ENCODE results near the gene USP25.

The USP25 gene

GRCh38 chr21:15809818-15810217 is 80.0 kb downstream of the USP25 start:
- no peaks in the 10 kb centered on the region for H3K79me2 ChIP-seq (ENCODE audit: control insufficient read depth, low read length)

GRCh38 chr21:15815285-15815684 is 85.5 kb downstream of the USP25 start:
- no peaks in the 10 kb centered on the region for H4K20me1 ChIP-seq (ENCODE audit: control insufficient read depth, insufficient read depth, low read depth, low read length)
- H3K27me3 ChIP-seq (ENCODE audit: control insufficient read depth, low read length): no peaks in the 10 kb centered on the region
- no peaks in the 10 kb centered on the region for H3K4me1 ChIP-seq (ENCODE audit: control insufficient read depth, low read length)
- no peak overlapping the region for H3K27ac ChIP-seq (ENCODE audit: low read depth, low read length)
- H3F3A ChIP-seq (ENCODE audit: control insufficient read depth, insufficient read depth): no peaks in the 10 kb centered on the region
- no peaks in the 10 kb centered on the region for H3K79me2 ChIP-seq (ENCODE audit: control insufficient read depth, low read length)
- H3K9me2 ChIP-seq (replicated peaks; ENCODE audit: control insufficient read depth, low read length): no peaks in the 10 kb centered on the region
- H3K4me3 ChIP-seq (ENCODE audit: low read length): no peak overlapping the region
- no peak for TF ChIP-seq EZH2phosphoT487 (IDR thresholded peaks at IDR 0.05; ENCODE audit: borderline replicate concordance, low read length)
- TF ChIP-seq, protein P1, sequence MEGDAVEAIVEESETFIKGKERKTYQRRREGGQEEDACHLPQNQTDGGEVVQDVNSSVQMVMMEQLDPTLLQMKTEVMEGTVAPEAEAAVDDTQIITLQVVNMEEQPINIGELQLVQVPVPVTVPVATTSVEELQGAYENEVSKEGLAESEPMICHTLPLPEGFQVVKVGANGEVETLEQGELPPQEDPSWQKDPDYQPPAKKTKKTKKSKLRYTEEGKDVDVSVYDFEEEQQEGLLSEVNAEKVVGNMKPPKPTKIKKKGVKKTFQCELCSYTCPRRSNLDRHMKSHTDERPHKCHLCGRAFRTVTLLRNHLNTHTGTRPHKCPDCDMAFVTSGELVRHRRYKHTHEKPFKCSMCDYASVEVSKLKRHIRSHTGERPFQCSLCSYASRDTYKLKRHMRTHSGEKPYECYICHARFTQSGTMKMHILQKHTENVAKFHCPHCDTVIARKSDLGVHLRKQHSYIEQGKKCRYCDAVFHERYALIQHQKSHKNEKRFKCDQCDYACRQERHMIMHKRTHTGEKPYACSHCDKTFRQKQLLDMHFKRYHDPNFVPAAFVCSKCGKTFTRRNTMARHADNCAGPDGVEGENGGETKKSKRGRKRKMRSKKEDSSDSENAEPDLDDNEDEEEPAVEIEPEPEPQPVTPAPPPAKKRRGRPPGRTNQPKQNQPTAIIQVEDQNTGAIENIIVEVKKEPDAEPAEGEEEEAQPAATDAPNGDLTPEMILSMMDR (IDR thresholded peaks at IDR 0.05; ENCODE audit: low read depth, low read length, poor library complexity, severe bottlenecking): no peak
- peaks cover 24% of the 10 kb centered on the region for H3K36me3 ChIP-seq (ENCODE audit: control insufficient read depth, low read length)
- H3K4me2 ChIP-seq (ENCODE audit: low read length): no peak overlapping the region
- peaks cover 9% of the 10 kb centered on the region; the same call in 1 of the 2 replicates for H3K9me3 ChIP-seq (ENCODE audit: control insufficient read depth, insufficient read depth, low read length)

More at GRCh38 chr21:15809818-15810217, 80.0 kb downstream of the USP25 start:
- H3K27ac ChIP-seq (ENCODE audit: low read depth, low read length): no peak overlapping the region
- peaks cover 15% of the 10 kb centered on the region for H3K36me3 ChIP-seq (ENCODE audit: control insufficient read depth, low read length)
- no peaks in the 10 kb centered on the region for H3K4me1 ChIP-seq (ENCODE audit: control insufficient read depth, low read length)
- H3F3A ChIP-seq (ENCODE audit: control insufficient read depth, insufficient read depth): no peaks in the 10 kb centered on the region
- no peak overlapping the region for H3K4me3 ChIP-seq (ENCODE audit: low read length)
- TF ChIP-seq, protein P1 (IDR thresholded peaks at IDR 0.05; ENCODE audit: low read depth, low read length, poor library complexity, severe bottlenecking): no peak
- no peak for TF ChIP-seq EZH2phosphoT487 (IDR thresholded peaks at IDR 0.05; ENCODE audit: borderline replicate concordance, low read length)
- no peaks in the 10 kb centered on the region for H3K27me3 ChIP-seq (ENCODE audit: control insufficient read depth, low read length)
- no peaks in the 10 kb centered on the region for H3K9me2 ChIP-seq (replicated peaks; ENCODE audit: control insufficient read depth, low read length)
- H3K4me2 ChIP-seq (ENCODE audit: low read length): no peak overlapping the region
- peaks cover 2% of the 10 kb centered on the region; the same call in 1 of the 2 replicates for H3K9me3 ChIP-seq (ENCODE audit: control insufficient read depth, insufficient read depth, low read length)
- no peaks in the 10 kb centered on the region for H4K20me1 ChIP-seq (ENCODE audit: control insufficient read depth, insufficient read depth, low read depth, low read length)

DNA sequence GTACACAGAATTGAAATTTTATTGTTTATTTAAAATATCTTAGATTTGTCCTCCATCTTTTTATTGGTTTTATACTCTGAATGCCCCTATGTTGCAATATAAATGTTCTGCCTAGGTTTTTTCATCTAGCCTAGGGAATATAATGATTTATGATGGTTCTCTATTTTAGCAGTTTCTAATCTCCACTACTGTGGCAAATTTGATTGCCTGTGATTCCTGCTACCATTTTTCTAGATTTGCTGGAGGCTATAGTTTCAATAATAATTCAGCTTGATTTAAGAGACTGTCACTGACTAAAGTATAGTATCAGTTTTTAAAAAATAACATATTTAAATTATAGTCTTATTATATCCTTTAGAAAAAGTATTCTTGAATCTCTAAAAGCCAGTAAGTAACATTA is 90.5 kb downstream of the USP25 start:
- no peaks in the 10 kb centered on the region for H3F3A ChIP-seq (ENCODE audit: control insufficient read depth, insufficient read depth)
- no peaks in the 10 kb centered on the region for H4K20me1 ChIP-seq (ENCODE audit: control insufficient read depth, insufficient read depth, low read depth, low read length)
- TF ChIP-seq, protein P1 (IDR thresholded peaks at IDR 0.05; ENCODE audit: low read depth, low read length, poor library complexity, severe bottlenecking): no peak
- TF ChIP-seq EZH2phosphoT487 (IDR thresholded peaks at IDR 0.05; ENCODE audit: borderline replicate concordance, low read length): no peak
- H3K4me2 ChIP-seq (ENCODE audit: low read length): no peak overlapping the region
- no peaks in the 10 kb centered on the region for H3K79me2 ChIP-seq (ENCODE audit: control insufficient read depth, low read length)
- H3K9me3 ChIP-seq (ENCODE audit: control insufficient read depth, insufficient read depth, low read length): peaks cover 3% of the 10 kb centered on the region; the same call in 1 of the 2 replicates
- H3K9me2 ChIP-seq (replicated peaks; ENCODE audit: control insufficient read depth, low read length): no peaks in the 10 kb centered on the region
- no peak overlapping the region for H3K4me3 ChIP-seq (ENCODE audit: low read length)
- no peaks in the 10 kb centered on the region for H3K27me3 ChIP-seq (ENCODE audit: control insufficient read depth, low read length)
- H3K4me1 ChIP-seq (ENCODE audit: control insufficient read depth, low read length): no peaks in the 10 kb centered on the region; the same call in 1 of the 2 replicates
- peaks cover 10% of the 10 kb centered on the region for H3K36me3 ChIP-seq (ENCODE audit: control insufficient read depth, low read length)
- H3K27ac ChIP-seq (ENCODE audit: low read depth, low read length): no peak overlapping the region

All from DOHH2 (cell line).